ENCODE results near the gene CD2.

CD2 gene

DNA sequence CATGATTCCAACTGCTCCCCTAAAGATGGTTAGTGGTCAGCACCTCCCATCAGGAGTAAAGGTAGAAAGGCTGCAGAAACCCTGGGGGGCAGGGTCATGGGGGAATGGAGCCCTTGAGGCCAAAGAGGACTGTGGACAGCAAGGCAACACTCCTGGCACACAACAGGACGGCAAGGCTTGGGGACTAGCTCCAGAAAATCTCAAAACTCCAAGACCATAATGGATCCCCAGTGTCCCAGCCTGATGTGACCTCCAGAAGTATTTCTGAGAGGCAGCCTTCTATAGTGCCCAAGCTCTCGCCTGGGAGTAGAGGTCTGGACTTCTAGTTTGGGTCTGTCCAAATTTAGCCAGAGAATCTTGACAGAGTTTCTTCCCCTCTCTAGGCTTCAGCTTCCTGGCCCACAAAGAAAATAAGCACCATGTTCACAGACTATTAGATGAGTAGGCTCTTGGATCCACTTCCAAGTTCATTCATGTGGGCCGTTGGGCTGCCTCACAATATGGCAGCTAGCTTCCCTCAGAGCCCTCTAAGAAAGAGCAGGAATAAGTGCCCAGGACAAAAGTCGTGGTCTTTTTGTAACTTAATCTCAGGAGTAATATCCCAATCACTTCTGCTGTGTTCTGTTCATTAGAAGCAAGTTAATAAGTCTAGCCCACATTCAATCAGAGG, 6.9 kb downstream of the CD2 start:
- no peak for DNase-seq

DNA sequence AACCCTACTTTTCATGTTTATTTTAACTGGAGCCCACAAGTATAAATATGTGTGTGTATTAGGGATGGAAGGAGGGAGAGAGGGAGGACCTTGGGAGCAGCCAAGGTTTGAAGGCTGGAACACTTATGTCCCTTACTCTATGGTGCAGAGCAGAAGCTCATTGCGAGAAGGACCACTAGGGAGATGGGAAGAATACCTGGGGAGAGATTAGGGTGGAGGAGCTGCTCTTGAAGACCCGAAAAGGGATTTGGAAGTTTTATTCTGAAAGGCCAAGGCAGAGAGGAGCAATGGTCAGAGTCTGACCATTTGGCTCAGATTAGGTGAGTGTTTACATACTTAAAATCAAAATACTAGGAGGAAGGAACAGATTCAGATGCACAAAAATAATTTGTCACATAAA, 8.1 kb downstream of the CD2 start:
- DNase-seq: no peak

DNA sequence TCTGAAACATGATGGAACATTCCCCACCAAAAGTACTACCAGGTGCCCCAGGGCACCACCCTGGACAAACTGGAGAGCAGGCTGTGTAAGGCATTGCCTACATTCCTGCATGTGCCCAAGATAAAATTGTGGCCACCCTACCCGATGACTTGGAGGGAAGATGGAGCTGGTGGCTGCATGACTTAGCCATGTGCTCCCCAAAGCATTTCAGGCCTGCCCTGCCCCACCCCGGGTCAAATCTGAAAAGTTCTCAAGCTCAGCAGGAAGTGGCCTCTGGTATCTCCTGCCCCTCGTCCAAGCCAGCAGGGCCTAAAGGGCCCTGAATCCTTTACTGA, 8.5 kb downstream of the CD2 start:
- DNase-seq: no peak

DNA sequence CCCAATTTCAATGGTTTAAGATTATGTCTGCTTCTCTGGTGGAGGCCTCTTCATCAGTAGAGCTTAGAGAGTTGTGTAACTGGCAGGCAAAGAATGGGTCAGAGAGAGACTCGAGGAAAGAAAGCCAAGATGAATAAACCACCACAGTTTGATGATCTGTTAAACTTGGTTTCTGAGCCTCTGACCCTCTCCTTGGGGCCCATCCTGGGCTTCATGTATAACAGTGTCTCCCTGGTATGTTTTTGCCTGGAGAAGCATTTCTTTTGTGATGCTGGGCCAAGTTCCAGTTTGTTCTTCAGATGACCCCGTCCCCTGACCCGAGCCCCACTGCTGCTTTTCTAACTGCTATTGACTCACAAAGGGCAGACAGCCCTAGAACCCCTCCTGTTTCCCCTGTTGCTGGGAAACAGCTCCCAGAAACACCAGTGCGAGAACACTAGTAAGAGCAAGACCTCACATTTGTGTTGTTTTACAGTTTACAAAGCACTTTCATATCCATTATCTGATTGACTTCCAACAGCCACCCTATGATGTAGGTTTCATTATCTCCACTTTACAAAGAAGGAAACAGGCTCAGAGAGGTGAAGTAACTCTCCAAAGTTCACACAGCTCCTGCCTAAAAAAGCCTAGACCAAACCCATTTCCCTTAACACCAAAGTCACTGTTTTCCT, 9.0 kb downstream of the CD2 start:
- DNase-seq: peak; percentile 29

DNA sequence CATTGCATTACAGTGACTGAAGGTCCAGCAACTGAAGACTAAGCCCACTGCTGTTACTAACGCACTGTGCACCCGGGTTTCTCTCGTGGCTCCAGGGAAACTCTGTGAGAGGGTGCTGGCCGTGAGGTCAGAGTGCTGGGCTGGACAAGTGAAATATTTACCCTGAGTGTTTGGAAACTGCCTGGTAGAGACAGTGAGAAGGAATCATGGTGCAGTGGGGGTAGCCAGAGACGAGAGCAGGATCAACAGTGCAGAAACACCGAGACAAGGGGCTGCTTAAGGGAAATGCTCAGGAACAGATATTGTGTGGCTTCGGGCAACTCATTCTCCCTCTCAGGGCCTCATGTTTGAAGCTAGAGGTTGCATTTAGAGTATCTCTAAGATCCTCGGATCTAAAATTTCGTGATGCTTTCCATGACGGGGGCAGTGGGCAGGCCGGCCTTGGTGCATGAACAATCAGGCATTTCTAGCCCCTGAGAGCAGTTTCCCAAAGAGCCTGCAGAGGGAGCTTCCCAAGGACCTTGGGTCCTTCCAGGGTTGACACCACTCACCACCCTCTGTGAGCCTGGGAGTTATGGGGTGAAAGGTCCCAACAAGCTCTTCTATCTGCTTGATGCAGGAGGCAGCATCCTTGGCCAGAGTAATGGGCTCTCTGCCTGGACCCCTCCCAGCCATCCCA, 9.7 kb downstream of the CD2 start:
- no peak for DNase-seq

DNA sequence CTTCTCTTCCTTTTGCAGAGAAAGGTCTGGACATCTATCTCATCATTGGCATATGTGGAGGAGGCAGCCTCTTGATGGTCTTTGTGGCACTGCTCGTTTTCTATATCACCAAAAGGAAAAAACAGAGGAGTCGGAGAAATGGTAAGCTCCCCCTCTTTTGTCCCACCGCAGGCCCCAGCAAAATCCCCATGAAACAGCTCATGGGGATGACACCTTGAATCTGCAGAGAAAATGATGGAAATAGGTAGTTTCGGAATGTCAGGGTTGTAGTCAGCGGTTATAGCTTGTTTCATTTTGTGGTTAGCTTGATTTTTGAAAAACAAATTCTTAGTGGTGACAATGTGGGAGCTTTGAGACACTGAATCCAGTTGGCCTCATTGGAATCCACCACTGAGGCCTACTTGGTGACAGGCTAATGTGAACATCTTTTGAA, 10.3 kb downstream of the CD2 start:
- no peak for DNase-seq

DNA sequence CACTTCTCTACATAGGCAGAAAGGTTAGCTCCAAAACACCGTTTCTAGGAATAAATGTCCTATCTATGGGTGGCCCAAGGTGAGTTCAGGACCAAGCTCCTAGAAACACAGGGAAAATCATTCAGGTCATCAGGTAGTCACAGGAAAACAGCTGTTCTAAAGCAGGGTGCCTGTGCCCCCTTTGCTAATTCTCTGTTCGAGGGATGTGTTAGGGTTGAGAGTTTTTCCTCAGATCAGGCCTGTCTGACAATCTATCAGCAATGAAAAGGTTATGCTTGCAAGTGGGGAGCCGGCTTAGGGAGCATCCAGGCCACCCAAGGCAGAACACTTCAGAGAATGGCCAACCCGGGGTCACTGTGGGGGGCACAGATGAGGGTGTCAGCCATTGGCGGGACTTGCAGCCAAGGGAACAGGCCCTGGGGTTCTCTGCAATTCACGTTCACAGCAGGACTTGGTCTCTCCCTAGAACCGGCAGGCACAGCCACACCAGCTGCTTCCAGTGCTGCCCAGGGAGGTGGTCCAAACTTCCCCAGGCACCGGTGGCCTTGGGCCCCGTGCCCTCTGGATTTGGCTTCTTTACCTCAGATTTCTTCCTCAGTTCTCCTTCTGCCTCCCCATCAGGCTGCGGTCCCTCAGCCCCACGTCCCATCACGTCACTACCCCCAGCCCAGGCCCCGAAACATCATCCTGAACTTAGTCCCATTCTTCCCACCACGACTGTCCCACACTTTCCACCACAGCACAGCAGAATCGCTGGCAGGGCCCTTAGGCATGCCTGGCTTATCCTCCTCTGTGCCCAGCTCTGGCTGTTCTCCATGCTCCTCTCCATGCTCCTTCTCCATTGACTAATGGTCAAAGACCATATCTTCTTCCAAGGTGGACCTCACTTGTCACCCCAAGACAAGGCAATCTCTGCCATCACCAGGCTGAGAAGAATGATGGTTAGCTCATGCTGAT, 11.0 kb downstream of the CD2 start:
- DNase-seq: no peak

DNA sequence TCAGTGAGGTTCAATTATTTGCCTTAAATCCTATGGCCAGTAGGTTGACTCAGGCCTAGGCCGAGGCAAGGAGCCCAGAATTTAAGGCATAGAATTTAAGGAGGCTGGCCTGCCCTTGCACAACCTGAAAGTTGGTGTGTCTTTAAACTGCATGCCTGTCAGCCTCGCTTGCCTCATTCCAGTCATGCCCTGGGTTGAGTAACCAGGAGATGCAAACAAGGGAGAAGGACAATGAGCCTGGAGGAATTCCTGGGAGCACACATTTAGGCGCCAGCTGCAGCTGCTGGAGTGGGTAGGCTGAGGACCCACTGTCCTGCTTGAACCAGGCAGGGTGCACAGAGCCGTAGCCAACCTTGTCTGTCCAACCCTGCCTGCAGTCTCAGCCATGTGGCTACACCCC, 11.7 kb downstream of the CD2 start:
- no peak for DNase-seq

DNA sequence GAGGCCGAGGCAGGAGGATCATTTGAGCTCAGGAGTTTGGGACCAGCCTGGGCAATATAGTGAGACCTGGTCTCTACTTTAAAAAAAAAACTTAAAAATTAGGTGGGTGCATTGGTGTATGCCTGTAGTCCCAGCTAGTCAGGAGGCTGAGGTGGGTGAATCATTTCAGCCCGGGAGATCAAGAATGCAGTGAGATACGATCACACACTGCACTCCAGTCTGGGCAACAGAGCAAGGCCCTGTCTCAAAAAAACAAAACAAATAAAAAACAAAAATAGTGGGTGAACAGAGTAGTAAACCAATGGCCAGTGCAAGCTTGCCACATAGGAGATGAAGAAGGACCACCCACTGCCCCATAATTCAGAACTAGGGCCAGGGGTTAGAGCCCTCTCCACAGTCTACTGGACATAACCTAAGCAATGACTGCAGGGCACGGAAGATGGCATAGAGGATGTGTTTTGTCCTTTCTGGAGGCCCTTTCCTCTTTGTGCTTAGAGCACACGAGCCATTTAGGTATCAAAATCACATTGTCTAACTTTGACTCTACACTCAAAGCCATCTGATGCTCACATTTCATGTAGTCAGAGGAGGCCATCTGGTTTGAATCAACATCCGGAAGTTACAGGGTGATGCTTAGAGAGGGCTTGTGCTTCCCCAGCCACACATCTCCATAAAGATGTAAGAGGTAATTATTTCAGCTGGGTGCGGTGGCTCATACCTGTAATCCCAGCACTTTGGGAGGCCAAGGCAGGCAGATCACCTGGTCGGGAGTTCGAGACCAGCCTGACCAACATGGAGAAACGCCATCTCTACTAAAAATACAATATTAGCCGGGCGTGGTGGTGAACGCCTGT, 12.6 kb downstream of the CD2 start:
- no peak for DNase-seq

DNA sequence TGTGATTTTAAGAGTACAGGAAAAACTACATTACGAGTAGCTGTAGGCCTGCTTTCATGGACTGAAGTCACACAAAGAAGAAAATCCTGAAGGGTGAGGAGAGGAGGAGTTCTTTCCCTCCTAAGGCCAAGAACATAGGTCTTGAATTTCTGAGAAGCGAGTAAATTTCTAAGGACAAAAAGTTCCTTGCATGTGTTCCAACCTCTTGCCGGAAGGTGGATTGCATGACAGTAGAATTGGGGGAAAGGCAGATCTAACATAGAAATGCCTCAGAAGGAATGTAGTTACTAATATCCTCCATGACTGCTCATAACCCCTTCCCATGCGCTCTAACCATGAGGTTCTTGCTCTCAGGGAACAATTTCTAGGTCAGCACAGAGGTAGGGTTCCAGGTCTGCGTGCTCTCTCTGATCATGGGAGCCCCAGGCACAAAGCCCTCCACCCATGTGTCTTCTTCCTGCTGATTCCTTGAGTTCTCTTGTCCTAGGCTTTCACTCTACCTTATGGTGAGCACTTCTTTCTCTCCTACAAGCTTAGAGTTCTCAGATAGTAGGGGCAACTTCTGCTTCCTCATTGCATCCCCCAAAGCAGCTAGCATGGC, 13.7 kb downstream of the CD2 start:
- DNase-seq: no peak

DNA sequence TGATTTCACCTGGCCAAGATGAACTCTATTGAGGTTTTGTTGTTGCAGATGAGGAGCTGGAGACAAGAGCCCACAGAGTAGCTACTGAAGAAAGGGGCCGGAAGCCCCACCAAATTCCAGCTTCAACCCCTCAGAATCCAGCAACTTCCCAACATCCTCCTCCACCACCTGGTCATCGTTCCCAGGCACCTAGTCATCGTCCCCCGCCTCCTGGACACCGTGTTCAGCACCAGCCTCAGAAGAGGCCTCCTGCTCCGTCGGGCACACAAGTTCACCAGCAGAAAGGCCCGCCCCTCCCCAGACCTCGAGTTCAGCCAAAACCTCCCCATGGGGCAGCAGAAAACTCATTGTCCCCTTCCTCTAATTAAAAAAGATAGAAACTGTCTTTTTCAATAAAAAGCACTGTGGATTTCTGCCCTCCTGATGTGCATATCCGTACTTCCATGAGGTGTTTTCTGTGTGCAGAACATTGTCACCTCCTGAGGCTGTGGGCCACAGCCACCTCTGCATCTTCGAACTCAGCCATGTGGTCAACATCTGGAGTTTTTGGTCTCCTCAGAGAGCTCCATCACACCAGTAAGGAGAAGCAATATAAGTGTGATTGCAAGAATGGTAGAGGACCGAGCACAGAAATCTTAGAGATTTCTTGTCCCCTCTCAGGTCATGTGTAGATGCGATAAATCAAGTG, 14.3 kb downstream of the CD2 start:
- no peak for DNase-seq

DNA sequence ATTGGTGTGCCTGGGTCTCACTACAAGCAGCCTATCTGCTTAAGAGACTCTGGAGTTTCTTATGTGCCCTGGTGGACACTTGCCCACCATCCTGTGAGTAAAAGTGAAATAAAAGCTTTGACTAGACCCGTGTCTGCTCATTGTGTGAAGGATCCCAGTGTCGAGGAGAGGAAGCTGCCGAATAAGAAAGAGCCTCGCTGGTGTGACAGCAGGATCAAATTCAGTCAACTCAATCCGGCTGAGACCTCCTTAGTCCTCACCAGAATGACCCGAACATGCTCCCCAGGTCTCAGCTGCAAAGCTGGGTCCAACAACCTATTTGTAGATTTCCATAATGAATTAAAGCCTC, 14.8 kb downstream of the CD2 start:
- DNase-seq: no peak

DNA sequence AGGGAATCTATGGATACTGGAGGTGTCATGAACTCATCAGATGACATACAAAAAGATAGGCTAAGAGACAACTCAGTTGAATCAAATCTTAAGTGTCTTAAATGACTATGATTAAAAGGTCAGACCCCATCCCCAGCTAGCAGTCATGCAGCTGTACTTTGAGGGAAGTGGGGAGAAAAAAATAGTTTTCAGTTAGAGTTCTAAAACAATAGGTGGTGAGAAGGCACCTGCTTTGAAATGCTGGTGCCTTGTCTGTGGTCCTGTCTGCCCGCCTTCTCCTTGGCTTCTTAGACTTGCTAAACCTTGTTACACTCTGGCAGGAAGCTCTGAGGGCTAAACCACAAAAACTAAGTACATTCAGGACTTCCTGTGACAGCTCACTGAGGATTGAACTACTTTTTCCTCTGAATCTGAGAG, 15.3 kb downstream of the CD2 start:
- DNase-seq: no peak

DNA sequence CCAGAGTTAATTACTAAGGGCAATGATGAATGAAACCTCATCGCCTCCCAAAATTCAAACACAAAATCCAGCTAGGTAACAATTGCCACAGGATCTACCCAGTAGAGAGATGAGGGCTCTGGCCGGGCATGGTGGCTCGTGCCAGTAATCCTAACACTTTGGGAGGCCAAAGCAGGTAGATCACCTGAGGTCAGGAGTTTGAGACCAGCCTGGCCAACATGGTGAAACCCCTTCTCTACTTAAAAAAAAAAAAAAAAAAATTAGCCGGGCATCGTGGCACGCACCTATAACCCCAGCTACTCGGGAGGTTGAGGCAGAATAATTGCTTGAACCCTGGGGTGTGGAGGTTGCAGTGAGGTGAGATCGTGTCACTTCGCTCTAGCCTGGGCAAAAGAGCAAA, 15.8 kb downstream of the CD2 start:
- no peak for DNase-seq

DNA sequence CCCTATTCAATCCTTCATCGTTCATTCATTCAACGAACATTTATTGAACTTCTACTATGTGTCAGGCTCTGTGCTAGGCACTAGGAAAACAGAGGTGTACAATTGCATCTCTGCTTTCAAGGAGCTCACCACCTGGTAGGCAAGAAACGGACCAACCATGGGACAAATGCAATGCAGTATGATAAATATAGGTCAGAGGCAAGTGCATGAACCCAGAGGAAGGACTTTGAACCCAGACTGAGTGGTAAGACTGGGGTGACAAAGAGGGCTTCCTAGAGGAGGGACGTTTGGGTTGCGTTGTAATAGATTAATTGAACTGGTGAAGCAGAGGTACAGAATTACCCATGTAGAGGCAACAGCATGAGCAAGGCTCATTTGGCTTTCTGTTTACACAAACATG, 16.4 kb downstream of the CD2 start:
- no peak for DNase-seq

DNA sequence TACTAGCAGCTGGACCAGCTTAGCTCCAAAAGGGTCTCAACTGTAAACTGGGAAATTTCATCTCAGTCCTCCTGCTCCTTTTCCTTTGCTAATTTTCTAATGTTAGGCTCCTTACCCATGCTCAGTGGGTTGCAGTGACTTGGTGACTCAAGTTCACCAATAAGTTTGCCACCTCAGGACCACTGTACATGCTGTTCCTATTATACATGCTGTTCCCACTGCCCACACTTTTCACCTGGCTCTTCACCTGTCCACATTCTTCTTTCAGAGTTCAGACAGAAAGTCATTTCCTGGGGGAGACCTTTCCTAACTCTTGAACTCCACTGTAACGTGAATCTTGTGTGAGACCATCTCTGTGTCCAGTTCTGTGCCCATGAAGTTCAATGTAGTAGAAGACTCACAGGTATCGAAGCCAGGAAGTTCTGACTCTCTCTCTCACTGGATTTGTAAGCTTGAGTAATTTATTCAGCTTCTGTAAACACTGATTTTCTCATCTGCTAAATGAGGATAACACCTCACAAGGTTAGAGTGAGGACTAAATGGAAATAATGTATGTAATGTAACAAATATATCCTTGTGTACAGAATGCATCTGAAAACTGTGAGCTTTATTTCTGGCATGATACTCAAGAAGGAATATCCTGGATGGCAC, 17.9 kb downstream of the CD2 start:
- DNase-seq: no peak

DNA sequence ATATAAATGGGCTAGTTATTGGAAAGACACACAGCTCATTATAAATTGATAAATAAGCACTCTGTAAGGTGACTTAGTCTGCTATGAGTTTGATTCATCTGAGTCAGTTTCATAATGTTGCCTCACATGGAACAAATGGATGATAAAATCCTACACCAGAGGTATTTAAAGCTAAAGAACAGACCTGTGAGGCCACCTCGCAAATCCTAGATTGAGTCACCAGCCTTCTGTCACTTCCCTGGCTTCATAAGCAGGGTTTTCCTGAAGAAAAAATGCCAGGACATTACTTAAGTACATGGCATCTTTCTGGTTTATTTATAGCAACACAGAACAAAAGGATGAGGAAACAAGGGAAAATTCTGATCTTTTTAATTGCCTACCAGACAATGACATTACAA, 18.4 kb downstream of the CD2 start:
- DNase-seq: no peak

DNA sequence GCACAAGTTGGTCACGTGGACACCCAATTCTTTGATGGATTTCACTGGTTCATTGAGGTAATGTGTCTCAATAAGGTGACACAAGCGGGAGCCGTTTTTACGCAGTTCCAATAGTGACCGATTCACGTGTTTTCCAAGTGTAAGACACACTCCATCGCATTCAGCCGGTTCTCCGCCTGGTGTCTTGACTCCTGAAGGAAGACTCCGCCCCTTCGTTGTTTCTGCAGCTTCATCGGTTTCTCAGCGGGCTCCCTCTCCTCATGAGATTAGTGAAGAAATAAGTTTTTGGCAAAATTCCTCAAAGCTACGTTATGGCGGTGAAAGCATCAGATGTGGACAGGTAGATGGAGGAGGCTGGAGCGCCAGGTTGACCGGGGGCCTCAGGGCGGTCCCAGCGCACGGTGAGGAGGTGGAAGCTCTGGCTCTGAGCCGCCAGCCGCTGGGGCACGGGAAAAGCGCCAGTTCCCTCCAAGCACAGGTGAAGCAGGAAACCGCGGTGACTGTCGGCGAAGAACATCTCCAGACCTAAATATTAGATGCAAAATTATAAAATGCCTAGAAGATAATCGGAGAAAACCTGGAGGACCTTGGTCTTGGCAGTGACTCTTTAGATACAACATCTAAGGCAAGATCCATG, 21.0 kb downstream of the CD2 start:
- DNase-seq: no peak

DNA sequence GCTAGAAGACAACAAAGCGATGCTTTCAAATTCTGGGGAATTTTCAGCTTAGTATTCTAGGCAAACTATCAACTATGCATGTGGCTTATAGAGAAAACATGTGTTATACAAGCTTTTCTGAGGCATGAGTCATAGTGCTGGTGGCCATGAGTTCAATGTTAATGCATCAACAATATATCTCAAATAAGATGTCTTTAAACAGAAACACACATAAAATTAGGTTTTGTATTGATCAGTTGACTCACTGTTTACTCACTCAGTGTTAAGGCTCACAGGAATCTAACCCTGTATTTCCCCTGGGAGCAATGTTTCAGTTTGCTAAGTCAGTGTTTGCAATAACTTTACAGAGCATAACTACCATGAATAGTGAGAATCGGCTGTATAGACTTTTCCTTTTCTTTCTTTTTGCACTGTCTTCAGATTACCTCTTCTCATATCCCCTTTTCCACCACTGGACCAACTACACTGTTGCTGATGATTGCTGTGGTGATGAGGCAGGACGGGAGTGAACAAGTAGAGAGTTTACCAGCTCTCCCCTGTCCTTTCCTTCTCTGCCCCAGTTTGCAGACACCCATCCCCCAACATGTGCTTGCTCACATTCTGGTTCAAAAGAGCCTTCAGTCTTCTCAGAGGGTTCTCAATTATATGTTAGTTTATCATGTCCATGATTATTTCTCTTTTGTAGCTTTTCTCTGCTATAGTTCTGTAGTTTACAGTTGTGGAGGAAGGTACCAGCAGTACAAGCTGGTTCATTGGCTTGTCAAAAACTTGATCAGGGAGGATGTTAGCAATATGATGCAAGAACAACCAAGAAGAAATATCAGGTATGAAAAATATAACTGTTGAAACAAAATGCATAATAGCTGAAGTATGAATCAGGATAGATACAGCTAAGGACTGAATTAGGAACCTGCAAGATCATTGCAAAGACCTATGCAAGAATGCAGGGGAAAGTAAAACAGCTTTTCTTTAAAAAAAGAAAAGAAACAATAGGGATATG, 23.9 kb downstream of the CD2 start:
- no peak for DNase-seq
